ENCODE results near the gene TMEM117.

Gene TMEM117

DNA sequence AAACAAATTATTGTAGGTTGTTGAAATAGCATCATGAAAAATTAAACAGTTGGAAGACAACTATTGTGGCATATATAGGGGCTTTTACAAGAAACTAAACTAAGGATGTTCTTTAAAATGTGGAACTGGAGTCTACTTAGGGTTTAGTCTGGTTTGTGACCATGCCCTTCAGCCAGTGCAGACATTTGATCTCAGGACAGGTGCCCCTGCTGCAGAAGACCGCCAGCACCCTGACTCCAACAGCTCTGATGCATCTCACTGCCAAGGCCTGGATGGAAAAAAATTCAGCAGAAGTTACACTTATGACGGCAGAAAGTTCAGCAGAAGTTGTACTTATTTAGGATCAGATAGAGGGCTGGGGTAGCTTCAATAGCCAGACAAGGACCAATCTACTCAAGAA, 51.5 kb downstream of the TMEM117 start:
- DNase-seq: no peak

DNA sequence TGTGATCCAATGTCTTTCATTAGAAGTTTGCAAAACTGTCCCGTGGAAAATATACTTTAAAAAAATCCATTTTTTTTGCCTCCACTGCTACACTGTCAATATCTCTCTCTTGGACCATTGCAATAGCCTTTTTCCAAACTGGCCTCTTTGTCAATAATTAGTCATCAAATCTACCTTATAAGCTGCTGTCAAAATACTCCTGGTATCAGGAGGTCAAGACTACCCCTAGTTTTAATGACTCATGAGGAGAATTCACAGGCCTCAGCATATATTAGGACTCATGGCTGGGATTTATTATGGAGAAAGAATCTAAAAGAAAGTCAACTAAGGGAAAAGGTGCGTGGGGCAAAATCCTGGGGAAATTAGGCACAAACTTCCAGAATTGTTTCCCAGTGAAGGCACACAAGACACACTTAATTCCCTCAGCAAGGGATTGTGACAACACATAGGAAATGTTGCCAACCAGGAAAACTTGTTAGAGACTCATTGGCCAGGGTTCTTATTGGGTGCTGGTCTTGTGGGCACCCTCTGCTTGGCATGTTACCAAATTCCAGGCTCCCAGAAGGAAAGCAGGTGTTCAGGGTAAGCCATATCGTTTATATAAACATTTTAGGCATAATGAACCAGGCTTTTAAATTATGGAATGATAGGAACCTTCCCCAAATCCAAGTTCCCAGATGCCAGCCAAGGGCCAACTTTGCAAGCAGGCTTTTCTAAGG, 56.1 kb downstream of the TMEM117 start:
- no peak for DNase-seq

DNA sequence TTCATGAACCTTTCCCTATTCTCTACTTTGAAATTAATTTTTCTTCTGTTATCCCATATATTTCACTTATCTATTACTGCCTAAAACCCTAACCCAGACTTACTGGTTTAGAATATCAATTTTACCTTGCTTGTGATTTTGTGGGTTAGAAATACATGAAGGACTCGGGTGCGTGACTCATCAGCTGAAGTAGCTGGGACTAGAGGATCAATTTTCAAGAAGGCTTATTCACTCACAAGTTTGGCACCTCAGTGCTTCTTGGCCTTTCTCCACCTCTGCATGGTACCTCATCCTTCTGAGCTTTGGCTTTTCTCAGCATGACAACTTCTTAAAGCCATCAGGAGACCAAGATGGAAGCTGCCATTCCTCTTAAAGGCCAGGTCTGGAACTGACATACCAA, 57.8 kb downstream of the TMEM117 start:
- DNase-seq: no peak

DNA sequence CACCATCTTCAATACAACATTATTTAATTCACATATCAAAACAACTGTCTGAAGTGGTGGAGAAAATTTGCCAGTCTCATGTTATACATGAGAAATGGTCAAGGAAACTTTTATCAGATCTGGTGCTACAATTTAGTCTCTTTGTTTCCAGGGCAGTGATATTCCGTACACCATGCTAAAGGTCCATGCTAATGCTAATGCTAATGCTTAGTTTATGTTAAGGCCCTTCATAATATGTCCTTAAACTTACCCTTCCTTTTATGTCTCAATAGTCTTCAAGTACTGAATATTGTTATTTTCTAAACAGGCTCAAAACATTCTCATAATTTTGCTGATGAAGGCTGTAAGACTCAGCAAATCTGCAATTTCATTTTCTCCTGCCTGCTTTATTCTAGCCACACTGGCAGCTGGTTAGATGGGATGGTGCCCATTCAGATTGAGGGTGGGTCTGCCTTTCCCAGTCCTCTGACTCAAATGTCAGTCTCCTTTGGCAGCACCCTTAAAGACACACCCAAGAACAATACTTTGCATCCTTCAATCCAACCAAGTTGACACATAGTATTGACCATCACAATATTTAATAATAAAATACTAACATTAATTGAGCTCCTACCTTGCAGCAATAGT, 59.8 kb downstream of the TMEM117 start:
- DNase-seq: no peak

DNA sequence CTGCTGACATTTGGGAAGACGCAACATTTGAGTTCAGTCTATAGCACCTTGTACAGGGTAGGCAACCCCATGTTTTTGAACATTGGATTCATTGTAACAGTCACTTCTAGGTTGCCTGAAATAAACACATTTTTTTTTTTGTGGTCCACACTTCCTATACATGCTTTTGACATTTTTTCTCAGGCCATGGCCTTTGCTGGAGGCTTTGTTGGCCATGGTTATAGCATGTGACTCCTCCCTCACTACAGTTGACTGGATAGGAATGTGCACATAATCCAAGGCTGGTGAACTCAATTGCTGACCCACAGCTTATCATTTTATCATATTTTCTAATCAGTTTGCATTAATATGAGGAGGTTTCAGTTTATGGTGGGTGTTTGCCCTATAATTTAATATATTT, 60.6 kb downstream of the TMEM117 start:
- DNase-seq: no peak

DNA sequence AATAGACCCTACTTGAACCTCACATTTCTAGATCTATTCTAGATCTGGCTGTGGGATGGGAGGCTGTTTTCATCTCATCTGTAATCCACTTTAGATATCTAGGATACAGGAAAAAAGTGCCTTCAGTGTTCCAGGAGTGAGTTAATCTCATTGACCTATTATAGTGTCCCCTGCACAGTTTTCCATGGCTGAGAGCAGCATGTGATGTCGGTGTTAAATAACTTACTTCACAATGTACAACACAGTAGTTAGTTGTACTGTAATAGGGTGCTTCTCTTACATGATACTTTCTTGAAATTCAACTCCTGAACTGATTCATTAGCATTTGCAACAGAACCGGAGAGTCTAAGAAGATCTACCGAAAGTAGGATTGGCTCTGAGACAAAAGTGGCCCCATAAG, 62.6 kb downstream of the TMEM117 start:
- no peak for DNase-seq

DNA sequence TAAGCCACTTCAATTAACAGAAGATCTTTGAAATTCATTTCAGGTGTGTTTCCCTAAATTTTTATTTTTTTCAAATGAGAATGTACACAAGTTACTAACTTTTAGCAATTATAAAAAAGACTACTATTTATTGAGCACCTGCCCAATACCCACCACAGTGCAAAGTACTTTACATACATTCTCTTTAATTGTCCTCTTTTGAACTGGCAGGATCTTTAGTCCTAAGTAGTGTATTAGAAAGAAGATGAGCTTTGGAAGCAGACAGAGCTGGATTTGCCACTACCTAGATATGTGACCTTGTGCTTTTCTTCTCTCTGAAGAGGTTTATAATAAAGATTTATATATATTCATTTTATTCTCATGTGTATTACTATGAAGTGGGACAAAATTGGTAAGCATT, 63.7 kb downstream of the TMEM117 start:
- no peak for DNase-seq

DNA sequence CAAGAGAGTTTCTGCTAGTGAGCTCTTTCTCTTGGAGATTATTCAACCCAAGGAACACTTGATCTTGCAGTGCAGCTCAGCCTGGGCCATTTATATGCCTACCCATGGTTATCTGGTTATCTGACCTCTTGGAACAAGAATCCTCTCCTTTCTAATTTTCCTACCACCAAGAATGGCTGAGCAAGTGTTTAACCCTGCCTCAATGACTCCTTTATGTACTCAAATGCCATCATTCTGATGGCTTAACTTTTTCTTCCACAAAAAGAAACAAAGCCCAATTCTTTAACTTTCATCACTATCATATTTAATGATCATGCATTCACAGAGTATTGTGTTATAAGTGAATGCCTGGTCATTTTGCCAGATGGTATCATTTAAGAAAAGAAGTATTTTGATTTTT, 67.8 kb downstream of the TMEM117 start:
- no peak for DNase-seq

DNA sequence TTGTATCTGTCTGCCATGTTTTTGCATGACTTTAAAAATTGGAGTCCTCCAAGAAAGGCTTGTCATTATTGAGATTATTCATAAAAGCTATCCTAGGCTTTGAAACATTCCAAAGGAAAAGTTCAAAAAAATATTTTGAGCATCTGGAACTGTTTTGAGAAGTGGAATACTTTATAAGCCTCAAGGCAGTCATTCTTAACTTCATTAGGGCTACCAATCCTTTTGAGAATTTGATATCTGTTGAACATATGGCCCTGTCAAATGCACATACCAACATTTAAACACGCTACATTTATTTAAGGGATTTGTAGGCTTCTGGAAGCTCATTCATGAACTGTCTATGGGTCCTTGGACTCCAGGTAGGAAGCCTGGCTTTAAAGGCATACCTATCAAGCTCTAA, 77.0 kb downstream of the TMEM117 start:
- DNase-seq: no peak

DNA sequence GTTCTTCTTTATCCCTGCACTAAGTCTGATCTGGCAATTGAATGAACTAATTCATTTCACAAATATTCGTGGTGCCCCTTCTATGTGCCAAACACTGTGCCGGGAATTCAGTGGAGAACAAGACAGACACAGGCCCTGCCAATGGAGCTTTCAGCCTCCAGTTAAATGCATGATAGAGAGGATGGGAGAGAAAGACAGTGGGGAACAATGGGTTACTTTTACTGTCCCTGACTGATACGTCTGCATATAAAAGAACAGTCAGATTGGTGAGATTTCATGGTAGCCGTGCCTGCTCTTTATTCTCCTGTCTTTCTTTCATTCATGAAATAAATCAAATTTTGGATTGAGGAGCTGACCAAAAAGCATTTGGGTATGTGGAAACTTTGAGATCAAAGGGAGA, 78.5 kb downstream of the TMEM117 start:
- DNase-seq: no peak

DNA sequence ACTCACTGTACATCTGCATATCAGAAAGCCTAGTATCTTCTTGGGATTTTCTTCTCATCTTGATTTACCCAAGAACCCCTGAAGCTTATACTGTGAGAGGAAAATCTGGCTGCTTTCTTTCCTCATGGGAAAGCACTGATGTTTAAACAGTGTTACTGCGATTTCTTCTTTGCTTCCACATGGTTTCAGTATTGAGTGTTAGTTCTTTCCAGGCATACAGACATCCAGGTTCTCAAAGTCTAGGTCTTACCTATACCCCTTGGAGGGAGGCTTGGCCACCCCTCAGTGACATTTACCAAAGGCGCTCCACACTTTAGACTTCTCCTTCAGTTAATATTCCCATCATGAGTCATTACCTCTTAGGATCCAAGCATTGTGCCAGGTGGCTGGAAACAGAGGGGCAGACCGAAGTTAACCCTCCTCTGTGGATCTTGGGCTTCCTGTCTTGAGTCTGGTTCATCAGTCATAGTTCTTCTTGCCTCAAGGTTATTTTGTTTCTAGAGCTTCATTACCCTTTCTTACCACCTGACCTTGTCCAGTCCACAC, 79.1 kb downstream of the TMEM117 start:
- DNase-seq: no peak

DNA sequence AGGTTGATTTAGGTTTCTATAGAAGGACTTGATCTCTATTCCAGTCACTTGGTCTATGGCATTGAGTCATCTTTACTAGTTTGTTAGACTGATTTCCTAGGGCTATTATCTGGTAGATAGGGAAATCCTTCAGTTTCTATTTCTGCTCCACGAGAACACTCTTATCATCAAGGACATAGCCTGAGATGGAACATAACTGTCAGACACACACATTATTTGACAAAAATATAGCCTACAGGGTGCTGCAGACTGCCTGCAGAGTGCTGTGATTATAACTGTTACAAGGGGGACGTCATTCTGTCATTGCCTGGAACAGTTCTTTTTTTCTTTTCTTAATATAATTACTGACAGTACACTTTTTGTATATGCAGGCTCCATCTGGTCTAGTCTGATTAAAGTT, 82.0 kb downstream of the TMEM117 start:
- DNase-seq: no peak

DNA sequence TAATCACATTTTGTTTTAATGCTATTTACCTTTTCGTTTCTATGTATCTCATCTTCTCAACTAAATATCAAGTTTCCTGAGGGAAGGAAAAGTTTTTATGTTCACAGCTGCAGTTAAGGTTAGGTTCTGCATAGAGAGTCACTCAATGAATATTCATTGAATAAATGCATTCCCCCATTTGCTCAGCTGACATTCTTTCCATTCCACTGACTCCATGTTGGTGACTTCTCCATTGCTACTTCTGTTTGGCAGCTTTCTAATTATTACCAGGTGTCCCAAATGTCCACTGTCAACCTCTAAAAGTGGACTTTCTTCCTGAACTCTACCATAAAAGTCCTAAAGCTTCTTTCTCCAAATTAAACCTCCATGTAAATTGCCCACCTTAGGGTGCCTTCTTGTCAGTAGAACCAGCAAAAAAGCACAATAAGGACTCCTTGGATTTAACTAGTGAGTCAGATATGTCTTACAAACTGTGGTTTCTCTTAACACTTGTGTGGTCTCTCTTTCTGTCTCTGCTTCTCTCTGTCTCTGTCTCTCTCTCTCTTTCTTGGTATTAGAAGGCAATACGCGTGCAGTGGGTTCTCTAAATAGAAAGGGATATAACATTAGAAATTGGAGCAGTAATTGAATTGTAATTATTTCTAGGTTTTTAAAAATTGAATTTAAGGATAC, 85.9 kb downstream of the TMEM117 start:
- no peak for DNase-seq

DNA sequence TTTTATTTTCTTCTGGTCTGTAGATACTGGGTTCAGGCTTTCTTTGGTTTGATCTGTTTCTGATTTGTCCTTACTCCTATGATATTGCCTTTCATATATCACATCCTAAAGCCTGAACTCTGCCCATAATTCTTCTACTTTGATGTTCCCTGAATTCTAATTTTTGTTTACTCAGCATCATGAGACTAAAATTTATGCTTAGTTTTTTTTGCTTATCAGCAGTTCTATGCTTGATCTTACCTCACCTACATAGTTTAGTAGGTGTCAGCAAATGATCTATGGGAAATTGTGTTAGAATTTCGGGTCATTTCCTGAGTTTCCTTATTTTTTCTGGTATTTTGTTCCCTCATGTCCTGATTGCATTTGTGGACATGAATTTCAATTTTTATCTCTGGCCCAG, 94.2 kb downstream of the TMEM117 start:
- DNase-seq: no peak

DNA sequence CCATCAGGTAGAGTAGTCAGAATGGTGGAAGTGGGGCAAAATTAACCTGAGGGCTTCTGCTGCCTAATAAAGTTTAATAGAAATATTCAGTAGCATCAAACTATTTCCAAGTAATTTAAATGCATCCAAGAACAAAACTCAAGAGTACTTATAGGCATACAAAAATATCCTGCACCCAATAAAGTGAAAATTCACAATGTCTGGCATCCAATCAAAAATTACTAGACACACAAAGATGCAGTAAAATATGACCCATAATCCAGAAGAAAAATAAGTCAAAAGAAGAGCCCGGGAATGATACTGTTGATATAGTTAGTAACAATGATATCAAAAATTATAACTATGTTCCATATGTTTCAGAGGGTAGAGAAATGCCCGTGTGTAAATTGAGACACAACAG, 95.3 kb downstream of the TMEM117 start:
- DNase-seq: no peak

DNA sequence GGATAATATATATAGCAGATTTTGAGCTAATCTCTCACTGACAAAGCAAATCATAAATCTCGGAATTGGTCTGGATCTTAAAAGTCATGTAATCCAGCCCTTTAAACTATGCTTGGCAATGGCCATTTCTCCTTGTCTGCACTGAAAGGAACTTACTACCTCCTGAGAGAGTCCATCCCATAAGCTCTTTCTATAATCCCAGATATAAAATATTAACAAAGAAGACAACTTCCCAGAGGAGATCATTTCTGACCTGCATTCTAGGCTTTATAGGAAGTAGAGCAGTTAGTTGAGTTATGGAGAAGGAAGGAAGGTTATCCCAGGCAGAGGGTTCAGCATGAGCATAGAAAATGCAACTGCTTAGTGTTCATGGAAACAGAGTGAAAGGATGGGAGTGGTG, 99.7 kb downstream of the TMEM117 start:
- DNase-seq: no peak

DNA sequence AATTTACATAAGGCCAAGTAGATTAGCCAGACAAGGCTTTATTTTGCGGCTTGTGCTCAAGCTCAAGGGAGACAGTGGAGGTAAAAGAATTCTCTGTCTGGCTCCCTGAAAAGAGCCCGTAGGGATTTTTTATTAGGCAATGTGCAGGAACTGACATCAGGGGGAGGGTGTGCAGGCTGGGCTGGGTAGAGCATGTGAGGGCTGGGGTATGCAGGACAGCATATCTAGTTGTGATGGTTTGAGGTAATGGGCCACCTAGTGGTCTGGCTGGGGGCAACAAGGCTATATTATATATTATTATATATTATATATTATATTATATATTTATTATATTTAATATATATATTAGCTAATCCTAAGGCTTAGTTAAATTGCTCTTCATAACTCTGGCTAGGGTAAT, 102.1 kb downstream of the TMEM117 start:
- DNase-seq: no peak

DNA sequence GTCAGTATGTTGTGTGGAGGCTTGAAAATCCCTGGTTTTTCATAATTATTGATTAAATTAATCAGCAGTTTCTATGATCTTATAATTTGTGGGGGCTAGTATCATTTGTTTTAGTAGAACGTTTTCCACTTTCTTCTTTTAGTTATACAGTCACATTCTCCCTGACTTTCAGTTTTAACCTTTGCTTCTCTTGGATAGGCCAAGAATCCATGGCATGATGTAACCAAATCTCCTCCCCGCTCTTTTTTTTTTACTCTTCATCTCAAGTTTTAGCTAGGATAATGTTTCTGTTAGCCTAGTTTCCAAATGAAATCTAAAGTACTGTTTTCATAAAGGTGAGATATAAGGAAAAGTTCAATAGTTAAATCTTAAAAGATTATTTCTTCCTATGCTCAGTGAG, 106.5 kb downstream of the TMEM117 start:
- no peak for DNase-seq

DNA sequence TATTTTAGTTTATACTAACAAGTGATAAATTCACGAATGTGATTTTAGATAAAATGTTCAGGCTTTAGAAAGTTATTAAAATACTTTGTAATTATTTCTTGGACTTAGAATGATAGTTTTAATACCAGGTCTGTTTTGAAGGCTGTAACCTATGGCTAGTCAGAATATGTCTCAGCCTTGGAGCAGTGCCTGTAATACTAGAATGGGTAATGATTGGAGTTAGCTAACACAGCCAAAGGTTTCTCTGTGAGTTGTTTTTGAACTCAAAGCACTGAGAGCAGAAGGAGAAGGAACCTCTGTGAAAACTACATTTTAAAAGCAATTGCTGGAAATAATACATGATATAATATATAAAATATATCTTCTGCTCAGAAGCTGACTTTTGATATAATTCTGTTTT, 110.1 kb downstream of the TMEM117 start:
- no peak for DNase-seq

DNA sequence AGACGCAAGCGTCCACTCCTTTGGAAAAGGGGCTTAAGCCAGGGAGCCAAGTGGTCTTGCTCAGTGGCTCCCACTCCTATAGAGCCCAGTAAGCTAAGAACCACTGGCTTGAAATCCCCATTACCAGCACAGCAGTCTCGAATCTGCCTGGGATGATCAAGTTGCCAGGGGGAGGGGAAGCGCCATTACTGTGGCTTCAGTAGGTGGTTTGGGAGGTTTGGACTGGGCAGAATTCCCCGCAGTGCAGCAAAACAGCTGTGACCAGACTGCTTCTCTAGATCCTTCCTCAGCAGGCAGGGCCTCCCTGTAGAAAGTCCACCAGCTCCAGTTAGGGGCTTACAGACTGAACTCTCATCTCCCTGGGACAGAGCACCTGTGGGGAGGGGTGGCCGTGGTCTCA, 115.4 kb downstream of the TMEM117 start:
- DNase-seq: no peak

DNA sequence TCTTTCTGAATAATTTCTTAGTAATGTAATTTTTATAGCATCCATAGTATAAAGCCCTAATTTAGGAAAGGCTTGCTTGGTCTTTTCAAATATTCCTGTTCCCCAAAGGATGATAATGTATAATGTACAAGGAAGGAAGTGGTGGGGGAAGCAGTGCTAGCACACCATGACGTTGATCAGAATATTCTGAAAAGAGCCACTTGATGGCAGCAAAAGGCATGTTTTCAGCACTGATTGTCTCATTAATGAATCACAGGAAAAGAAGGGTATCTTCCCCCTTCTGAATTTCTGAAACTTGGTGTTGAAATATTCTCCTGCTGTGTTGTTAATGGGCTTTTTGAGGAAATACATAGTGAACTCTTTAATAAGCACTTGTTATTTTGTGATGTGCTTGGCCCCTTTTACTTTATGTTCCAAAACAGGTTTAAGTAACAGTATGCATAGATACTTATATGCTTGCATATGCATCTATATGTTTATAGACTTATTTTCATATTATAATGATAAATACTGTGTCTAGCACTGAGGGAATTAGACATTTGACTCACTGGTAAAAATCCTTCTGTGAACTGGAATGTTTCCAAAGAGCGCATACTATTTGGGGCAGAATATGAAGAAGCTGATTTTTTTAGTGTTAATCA, 122.0 kb downstream of the TMEM117 start:
- DNase-seq: no peak

DNA sequence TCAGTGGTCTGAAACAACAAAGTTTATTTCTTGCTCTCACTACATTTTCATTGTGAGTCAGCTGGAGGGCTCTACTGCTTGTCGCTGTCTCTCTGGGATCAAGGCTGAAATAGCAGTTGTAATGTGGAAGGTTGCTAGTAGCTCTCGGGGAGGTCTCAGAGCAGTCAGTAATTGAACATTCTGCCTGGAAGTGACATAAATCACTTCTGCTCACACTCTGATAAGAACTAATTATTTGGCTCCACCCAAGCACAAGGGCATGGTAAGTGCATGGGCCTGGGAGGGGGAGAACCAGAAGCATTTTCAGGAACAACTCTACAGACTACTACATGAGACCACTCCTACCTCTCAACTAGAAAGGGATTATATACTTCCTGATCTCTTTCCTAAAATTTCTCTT, 128.2 kb downstream of the TMEM117 start:
- no peak for DNase-seq

DNA sequence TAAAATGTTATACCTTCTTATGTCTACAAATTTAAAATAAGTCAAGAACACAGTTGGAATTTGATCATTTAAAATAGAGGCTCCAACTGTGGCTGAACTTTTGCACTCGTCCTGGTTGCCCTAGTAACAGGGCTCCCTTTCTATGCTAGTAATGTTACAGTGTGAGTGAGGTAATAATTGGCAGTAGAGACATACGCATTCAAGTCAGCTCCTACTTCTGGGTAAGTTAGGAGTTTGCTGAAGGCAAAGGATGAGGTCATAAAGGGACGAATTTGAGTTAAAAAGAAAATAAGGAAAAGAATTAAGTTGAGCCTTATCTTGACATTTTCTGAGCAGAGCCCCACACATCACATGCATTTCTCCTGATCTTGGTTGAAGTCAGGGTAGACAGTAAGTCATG, 129.1 kb downstream of the TMEM117 start:
- no peak for DNase-seq

DNA sequence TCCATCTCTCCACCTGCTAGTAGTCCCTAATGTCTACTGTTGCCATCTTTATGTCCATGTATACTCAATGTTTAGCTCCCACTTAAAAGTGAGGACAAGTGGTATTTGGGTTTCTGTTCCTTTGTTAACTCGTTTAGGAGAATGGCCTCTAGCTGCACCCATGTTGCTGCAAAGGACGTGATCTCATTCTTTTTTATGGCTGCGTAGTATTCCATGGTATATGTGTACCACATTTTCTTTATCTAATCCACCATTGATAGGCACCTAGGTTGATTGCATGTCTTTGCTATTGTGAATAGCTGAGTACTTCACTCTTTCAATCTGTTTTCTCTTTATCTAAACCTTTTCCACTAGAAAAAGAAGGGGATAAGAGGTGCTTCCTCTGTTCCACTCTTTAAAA, 130.0 kb downstream of the TMEM117 start:
- DNase-seq: no peak
